Right lung (tissue), 5 donors: Measurements from ENCODE around the gene GFI1B. TPM values are rescaled to one million over a fixed set of nuclear protein-coding genes. Genes with fewer than 3 reads are reported as not detected.
"Not testable (repeated sequence)": the region's sequence is repeated elsewhere in the genome, so short reads cannot be mapped to it uniquely, and the experiment has no call there.

ENCODE experiments used
- DNase-seq, 2 donors: peaks; one replicate each; pipeline ENCODE4 v3.0.0-alpha.2; 2013
- polyA plus RNA-seq, 5 donors: library from polyadenylated mRNA; unstranded; fragments of 120-200 nt; gene quantifications; one replicate each; pipeline versions ENCODE4 v1.2.1 to v1.2.3, GENCODE V29; 2013; ENCODE audit warnings: inconsistent platforms in 1 of 5, low replicate concordance in 1 of 5; ENCODE audit not compliant: insufficient read length in 5 of 5, insufficient read depth in 1 of 5

The GFI1B gene
- polyA plus RNA-seq, 5 donors, result 0.70 to 1.6 (median 1.3) TPM

DNA sequence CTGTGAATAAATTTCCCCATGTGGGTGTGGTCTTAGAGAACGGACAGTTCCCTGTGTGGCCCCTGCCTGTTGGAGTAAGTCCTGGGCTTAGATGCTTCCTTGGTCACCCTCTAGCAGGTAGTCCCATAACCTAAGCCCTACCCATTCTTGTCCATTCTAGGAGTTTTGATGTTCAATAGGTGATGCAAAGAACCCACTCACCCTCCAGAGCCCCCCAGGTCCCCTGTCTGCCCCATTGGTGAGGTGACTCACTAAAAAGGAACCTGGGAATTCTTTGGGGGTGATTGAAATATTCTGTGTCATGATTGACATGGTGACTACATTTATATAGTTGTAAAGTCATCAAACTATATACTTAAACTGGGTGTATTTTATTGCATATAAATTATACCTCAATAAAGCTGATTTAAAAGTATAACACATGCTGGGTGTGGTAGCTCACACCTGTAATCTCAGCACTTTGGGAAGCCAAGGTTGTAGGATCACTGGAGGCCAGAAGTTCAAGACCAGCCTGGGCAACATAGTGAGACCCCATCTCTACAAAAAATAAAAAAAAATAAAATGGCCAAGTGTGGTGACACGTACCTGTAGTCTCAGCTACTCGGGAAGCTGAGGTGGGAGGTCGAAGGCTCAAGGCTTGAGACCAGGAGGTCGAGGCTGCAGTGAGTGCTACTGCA, 31.6 kb downstream of the GFI1B start:
- DNase-seq, result no peak

DNA sequence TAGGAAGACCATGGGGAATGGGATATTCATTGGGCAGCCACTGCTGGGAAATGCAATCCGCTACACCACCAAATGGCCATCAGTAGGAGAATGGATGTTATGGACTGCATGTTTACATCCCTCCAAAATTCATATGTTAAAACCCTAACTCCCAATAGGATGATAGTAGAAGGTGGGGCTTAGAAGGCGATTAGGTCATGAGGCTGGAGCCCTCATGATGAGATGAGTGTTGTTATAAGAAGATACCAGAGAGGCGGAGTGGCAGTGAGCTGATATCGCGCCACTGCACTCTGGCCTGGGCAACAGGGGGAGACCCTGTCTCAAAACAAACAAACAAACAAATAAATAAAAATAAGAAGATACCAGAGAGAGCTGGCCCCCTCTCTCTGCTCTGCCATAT, 36.2 kb downstream of the GFI1B start:
- DNase-seq, result no peak

DNA sequence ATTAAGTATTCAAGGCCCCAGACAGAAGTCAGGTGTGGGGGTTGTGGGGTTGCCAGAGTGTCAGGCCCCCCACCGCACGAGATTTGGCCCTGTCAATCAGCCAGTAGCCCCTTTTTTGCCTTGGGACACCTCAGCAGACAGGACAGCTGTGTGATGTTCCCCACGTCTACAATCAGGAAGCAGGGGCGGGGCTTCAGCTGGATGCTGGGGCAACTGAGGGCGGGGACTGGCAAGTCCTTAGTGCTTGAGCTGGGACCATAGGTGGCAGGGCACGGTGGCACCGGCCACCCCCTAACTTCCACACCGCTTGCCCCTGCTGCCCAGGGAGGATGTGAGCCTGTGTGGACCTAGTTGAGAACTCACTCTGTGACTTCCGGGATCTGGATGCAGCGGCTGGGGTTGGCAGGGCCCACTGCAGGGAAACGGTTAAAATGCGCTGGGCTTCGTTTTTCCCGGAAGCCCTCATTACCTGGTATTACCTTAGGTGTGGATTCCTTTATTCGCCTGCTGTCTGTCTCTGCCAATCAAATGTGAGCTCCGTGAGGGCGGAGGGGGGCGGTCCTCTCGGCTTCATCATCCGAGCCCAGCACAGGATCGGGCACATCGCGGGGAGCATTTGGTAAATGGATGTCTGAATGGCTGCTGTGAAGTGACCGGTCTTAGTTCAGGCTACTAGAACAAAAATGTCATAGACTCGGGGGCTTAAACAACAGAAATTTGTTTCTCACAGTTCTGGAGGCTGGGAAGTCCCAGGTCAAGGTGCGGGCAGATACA, 44.8 kb downstream of the GFI1B start:
- no peak for DNase-seq

GRCh38 chr9:133026426-133026825, 47.9 kb downstream of the GFI1B start:
- no peak for DNase-seq

DNA sequence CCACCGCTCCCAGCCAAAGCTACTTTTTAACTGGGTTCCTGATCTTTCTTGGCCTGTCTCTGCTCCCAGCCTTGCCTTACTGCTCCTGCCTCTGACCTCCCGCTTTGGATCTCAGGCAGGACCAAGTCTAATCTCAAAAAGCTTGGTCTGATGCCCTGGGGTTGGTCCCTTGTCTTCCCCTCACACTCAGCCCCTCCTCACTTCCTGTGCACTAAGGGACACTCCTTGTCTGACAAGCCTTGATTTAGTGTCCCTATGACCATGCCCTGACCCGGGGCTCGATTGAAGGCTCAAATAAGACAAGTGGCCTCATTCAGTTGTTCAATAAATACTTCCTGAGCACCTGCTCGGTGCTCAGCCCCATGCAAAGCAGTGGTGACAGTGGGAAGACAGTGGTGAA, 48.6 kb downstream of the GFI1B start:
- DNase-seq, result no peak

- no peak for DNase-seq
Observed at GRCh38 chr9:133028221-133028620, 49.7 kb downstream of the GFI1B start.

DNA sequence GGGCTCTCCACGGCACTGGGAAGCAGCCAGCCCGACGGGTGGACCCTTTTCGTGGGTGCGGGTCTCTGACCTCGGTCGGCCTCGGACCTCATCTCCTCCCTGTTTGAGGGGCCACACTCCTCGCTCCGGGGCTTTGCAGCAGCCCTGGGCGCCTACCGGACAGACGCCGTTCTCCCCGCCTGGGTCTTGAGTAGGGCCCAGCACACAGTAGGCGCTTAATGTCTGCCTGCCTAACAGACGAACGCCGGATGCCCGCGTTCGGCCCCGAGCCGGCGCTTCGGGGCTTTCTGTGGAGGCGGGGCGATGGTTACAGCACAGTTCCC, 51.5 kb downstream of the GFI1B start:
- DNase-seq, result no peak

DNA sequence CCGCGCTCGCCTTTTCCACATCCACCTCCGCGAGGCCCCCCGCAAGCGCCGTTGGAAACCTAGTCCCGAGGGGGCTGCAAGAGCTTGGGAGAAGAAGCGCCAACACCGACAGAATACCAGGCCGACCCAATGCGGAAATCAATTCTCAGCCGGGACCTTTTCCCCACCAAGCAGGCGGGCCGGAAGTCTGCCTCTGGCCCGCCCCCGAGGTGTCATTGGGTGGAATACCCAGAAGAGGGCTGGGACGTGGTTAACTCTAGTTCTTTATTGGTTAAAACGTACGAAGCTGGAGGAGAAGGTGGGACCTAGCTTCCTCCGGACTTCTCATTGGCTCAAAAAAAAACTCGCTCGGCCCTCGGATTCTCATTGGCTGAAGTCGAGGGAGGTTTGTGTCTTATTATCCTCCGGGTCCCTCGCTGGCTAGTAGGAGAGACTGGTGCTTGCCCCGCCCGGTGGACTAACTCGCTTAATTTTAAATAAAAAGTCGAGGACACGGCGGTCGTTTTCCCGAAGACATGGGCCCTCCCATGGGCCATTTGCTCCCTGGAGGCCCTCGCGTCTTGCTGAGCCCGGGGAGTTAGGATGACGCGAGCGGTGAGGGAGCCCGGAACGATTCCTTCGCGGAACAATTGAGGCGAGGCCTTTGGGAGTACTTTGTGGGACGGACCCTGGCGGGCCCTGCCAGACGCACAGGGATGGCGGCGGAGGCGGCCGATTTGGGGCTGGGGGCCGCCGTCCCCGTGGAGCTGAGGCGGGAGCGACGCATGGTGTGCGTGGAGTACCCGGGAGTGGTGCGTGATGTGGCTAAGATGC, 52.0 kb downstream of the GFI1B start, which contains the start of gene GTF3C5:
GTF3C5 (plus strand) TSS at position 681 of the 813 bp plus-strand sequence; CDS start at position 696, 15 bp downstream.
- DNase-seq, result peak; percentile 96 to 97

GRCh38 chr9:133031130-133031422, 52.6 kb downstream of the GFI1B start:
- DNase-seq, result no peak

- DNase-seq, result no peak
Observed at GRCh38 chr9:133031496-133031911, 53.0 kb downstream of the GFI1B start.

DNA sequence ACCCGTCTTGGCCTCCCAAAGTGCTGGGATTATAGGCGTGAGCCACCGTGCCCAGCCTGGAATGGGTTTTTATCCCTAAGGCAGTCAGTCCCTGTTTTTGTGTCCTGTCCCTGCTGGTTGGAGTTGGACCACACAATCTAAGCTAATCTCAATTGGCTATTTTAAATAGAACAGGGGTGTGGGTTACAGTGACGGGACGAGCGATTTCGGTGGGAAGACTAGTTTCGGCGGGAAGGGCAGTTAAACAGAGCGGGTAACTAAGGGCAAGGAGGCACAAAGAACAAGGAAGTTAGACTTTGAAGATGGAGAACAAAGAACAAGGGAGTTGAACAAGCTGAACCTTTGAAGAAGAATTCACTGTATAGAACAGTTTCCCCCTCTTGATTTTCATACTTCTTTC, 53.7 kb downstream of the GFI1B start:
- no peak for DNase-seq

DNA sequence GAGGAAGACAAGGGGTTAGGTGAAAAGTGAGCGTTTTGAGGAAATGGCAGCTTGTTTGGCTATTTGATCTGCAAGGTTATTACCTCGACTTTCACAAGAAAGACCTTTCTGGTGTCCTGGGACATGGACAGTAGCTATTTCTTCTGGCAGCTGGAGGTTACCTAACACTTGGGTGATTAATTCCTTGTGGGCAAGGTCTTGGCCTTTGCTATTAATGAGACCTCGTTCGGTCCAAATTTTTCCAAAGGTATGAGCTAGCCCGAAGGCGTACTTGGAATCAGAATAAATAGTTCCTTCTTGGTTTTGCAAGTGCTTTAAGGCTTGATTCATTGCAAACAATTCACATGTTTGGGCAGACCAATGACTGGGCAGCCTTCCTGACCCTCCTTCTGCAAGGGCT, 57.2 kb downstream of the GFI1B start:
- no peak for DNase-seq

- no peak for DNase-seq
Observed at GRCh38 chr9:133037775-133038515, 59.5 kb downstream of the GFI1B start.

DNA sequence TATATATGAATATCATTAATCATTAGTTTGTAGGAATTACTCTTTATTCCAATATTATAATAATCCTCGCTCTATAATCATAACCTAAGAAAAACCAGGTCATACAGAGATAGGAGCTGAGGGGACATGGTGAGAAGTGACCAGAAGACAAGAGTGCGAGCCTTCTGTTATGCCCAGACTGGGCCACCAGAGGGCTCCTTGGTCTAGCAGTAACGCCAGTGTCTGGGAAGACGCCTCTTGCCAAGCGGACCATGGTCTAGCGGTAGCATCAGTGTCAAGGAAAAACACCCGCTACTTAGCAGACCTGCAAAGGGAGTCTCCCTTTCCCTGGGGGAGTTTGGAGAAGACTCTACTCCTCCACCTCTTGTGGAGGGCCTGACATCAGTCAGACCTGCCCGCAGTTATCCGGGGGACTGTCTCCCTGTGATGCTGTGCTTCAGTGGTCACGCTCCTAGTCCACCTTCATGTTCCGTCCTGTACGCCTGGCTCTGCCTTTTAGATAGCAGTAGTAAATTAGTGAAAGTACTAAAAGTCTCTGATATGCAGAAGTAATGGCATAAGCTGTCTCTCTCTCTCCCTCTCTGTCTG, 62.5 kb downstream of the GFI1B start:
- DNase-seq, result not testable (repeated sequence)

Other genes starting within 250 kb of the GFI1B start
- 1 to 10 TPM; 1.4 to 4.6 (median 3.5) TPM for gene AK8, start 100.4 kb upstream of the GFI1B start, polyA plus RNA-seq
- gene SPACA9, start 99.8 kb upstream of the GFI1B start, polyA plus RNA-seq, result 10 to 100 TPM in 4 of 5 donors, 1 to 10 TPM in 1; 6.6 to 13.5 (median 12.2) TPM
- gene TSC1, start 34.1 kb upstream of the GFI1B start, polyA plus RNA-seq, result 10 to 100 TPM; 33.4 to 64.4 (median 53.7) TPM
- 10 to 100 TPM; 59.8 to 69.5 (median 66.5) TPM for gene GTF3C5, start 52.3 kb downstream of the GFI1B start, polyA plus RNA-seq
- gene CEL, start 83.3 kb downstream of the GFI1B start, polyA plus RNA-seq, result 1 to 10 TPM; 1.8 to 2.7 (median 1.8) TPM
- 10 to 100 TPM; 39.2 to 53.3 (median 47.0) TPM for gene RALGDS, start 142.5 kb downstream of the GFI1B start, polyA plus RNA-seq
- gene GBGT1, start 185.2 kb downstream of the GFI1B start, polyA plus RNA-seq, result 1 to 10 TPM; 2.9 to 6.0 (median 4.0) TPM
- not detected for gene OBP2B, start 230.6 kb downstream of the GFI1B start, polyA plus RNA-seq